ENCODE measurements around the gene SEBOX. TPM values are rescaled to one million over a fixed set of nuclear protein-coding genes. Genes with fewer than 3 reads are reported as not detected.
A peak's percentile ranks its signal among the peaks of the same experiment; 100 is the strongest.

The SEBOX gene
- total RNA-seq, 1 donor from 2014 or later = not detected

DNA sequence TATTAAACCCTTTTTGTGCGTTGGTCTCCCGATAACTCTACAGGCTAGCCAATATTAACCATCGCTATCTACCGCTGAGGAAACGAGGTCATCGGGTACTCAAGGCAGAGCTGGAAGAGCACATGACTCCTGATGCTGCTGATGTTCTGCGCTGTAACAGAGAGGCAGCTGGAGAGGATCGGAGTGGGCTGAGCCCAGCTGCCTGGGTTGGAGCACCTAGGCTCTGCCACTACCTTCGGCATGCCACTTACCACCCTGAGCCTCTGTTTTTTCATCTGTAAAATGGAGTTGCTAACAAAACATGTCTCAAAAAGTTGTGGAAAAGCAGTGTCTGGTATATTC is 41.4 kb upstream of the SEBOX start:
- H3K4me1 Mint-ChIP-seq (ENCODE audit: unreplicated experiment) = peaks cover 23% of the 10 kb centered on the region
- peak overlapping the region; percentile 90 for H3K4me3 Mint-ChIP-seq
- DNase-seq (ENCODE audit: extremely low spot score, unreplicated experiment) = no peak
- no peaks in the 10 kb centered on the region for H3K9me3 Mint-ChIP-seq
- peaks cover 6% of the 10 kb centered on the region for H3K27me3 Mint-ChIP-seq
- H3K36me3 Mint-ChIP-seq = peaks cover 5% of the 10 kb centered on the region
- H3K27ac Mint-ChIP-seq = peak overlapping the region; percentile 85
- TF ChIP-seq CTCF (conservative IDR thresholded peaks at IDR 0.05) = no peak

GRCh38 chr17:28405632-28406472 is 40.9 kb upstream of the SEBOX start, which contains the start of gene SLC46A1:
Gene SLC46A1, minus strand, starts transcription at chr17:28406212. Its CDS starts 98 bp downstream, at chr17:28406114.
- TF ChIP-seq CTCF (conservative IDR thresholded peaks at IDR 0.05) = no peak
- Mint-ChIP-seq H3K36me3 (peaks cover 5% of the 10 kb centered on the region), H3K27ac (peak within 1 kb of the TSS; percentile 85), H3K4me1 (ENCODE audit: unreplicated experiment) (peaks cover 23% of the 10 kb centered on the region), H3K27me3 (peaks cover 5% of the 10 kb centered on the region), H3K9me3 (no peaks in the 10 kb centered on the region), H3K4me3 (peak within 1 kb of the TSS; percentile 90)
- peak; percentile 76 for DNase-seq (ENCODE audit: extremely low spot score, unreplicated experiment)

GRCh38 chr17:28404812-28405570 is 40.0 kb upstream of the SEBOX start:
- Mint-ChIP-seq H3K4me1 (ENCODE audit: unreplicated experiment) (peaks cover 23% of the 10 kb centered on the region), H3K27me3 (peaks cover 3% of the 10 kb centered on the region), H3K27ac (peak overlapping the region; percentile 55), H3K36me3 (peaks cover 5% of the 10 kb centered on the region), H3K9me3 (no peaks in the 10 kb centered on the region), H3K4me3 (peak overlapping the region; percentile 90)
- DNase-seq (ENCODE audit: extremely low spot score, unreplicated experiment) = no peak
- TF ChIP-seq CTCF (conservative IDR thresholded peaks at IDR 0.05) = peak; percentile 8

DNA sequence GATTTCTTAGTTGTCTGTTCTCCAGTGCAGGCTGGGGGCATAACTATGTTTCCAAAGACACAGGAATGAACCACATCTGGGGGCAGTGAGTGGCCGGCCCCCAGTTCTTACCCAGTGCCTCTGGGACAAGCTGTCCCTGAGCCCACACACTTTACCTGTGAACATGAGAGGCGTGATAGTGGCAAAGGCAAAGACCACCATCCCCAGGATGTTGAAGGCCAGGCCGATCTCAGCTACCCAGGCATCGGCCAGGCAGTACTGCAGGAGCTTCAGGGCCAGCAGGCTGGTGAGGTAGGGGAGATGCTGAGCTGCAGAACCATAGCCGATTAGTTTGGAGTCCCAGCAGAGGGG is 39.4 kb upstream of the SEBOX start:
- no peak for TF ChIP-seq CTCF (conservative IDR thresholded peaks at IDR 0.05)
- H3K27me3 Mint-ChIP-seq = peaks cover 3% of the 10 kb centered on the region
- no peak for DNase-seq (ENCODE audit: extremely low spot score, unreplicated experiment)
- peaks cover 5% of the 10 kb centered on the region for H3K36me3 Mint-ChIP-seq
- no peaks in the 10 kb centered on the region for H3K9me3 Mint-ChIP-seq
- H3K4me3 Mint-ChIP-seq = peak overlapping the region; percentile 90
- no peak overlapping the region for H3K27ac Mint-ChIP-seq
- peaks cover 23% of the 10 kb centered on the region for H3K4me1 Mint-ChIP-seq (ENCODE audit: unreplicated experiment)

DNA sequence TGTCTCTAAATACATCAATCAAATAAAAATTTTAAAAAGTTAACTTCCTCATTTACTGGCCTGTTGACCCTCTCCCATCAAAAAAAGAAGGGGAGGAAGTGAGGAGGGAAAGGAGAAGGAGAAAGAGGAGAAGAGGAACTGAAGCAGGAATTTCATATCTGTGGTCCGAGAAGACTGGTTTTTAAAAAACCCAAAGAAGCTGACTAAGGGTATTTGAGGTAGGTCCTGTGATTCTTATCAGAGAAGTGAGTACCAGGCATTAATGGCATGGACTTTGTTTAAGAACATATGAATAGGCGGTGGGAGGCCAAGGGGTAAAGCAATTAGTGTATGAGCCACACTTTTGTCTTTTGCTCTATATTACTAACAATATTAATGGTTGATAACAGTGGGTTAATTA is 39.0 kb upstream of the SEBOX start:
- H3K9me3 Mint-ChIP-seq = no peaks in the 10 kb centered on the region
- H3K4me3 Mint-ChIP-seq = peak overlapping the region; percentile 90
- no peak for TF ChIP-seq CTCF (conservative IDR thresholded peaks at IDR 0.05)
- peaks cover 5% of the 10 kb centered on the region for H3K36me3 Mint-ChIP-seq
- H3K4me1 Mint-ChIP-seq (ENCODE audit: unreplicated experiment) = peaks cover 23% of the 10 kb centered on the region
- peaks cover 3% of the 10 kb centered on the region for H3K27me3 Mint-ChIP-seq
- H3K27ac Mint-ChIP-seq = no peak overlapping the region
- no peak for DNase-seq (ENCODE audit: extremely low spot score, unreplicated experiment)

Data from type B pancreatic cell (in vitro differentiated cells).